ENCODE results near the gene PIGU.

Gene PIGU

GRCh38 chr20:34575756-34576155, 101.1 kb downstream of the PIGU start:
- DNase-seq: no peak

DNA sequence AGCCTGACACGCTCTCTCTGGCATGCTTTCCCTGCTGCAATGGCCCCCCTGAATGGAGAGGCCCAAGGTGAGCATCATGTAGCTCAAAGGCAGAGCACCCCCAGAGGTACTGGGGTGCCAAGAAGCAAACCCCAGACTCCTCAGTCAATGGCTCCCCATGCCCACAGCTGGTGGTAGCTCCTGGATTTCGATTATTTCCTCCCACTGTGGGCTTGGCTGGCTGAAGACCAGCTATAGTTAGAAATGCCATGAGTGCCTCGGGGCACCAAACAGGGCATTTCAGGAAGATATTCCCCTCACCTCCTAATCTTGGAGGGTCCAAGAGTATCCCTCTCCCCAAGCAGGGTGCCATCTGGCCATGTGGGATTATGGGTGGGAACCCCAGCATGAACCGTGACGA, 101.6 kb downstream of the PIGU start:
- DNase-seq: no peak

GRCh38 chr20:34574861-34575260, 102.0 kb downstream of the PIGU start:
- no peak for DNase-seq

- DNase-seq: no peak
Observed at GRCh38 chr20:34574426-34574825, 102.5 kb downstream of the PIGU start.

DNA sequence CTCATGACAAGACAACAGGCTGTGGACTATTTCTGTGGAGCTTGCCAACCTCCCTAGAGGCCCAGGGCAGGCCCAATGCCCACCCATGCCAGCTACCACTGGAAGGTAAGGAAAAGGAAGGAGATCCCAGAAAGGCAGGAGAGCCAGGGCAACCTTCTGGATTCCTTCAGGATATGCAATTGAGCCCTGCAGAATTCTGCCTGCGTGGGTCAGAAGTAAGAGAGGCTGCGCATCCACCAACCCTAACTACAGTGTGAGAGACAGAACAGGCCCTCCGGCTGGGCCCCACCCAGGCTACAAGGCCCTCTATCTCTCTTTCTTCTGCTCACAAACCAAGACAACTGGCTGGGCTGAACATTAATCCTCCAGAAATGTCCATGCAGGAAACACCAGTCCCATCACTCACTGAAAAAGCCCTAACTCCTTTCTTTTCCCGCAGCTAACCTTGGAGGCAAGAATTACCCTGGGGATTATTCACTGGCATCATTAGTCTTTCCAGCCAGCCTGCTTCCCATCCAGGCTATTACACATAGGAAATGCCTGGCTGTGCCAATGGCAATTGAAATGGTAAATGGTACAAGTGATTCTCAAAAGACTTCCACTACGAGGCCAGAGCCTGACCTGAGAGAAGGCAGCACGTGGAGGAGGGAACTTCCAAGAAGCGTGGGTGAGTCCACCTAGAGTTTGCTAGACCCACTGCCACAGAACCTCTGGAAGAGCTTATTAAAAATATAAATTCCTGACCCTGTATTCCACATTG, 103.2 kb downstream of the PIGU start:
- DNase-seq: no peak

DNA sequence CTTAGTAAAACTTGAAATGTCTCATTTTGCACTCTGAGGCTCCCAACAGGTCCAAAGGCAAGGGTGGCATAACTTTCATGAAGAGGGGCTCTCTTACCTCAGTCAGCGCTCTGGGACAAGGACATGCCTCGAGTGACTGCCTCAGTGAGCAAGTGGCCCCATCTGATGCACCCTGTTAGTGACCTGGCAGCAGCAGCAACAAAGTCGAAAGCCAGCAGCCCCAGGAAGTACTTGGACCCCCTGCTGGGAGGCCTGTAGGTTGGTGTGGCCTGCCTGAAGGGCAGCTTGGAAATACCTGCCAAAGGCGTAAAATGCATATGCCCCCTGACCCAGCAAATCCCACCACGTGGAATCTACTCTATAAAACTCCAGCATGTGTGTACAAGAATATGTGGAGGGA, 105.1 kb downstream of the PIGU start:
- DNase-seq: no peak

GRCh38 chr20:34570859-34571306, 106.0 kb downstream of the PIGU start:
- DNase-seq: no peak

- no peak for DNase-seq
Observed at GRCh38 chr20:34569598-34569997, 107.3 kb downstream of the PIGU start.

- DNase-seq: no peak
Observed at GRCh38 chr20:34567892-34568865, 108.7 kb downstream of the PIGU start.

DNA sequence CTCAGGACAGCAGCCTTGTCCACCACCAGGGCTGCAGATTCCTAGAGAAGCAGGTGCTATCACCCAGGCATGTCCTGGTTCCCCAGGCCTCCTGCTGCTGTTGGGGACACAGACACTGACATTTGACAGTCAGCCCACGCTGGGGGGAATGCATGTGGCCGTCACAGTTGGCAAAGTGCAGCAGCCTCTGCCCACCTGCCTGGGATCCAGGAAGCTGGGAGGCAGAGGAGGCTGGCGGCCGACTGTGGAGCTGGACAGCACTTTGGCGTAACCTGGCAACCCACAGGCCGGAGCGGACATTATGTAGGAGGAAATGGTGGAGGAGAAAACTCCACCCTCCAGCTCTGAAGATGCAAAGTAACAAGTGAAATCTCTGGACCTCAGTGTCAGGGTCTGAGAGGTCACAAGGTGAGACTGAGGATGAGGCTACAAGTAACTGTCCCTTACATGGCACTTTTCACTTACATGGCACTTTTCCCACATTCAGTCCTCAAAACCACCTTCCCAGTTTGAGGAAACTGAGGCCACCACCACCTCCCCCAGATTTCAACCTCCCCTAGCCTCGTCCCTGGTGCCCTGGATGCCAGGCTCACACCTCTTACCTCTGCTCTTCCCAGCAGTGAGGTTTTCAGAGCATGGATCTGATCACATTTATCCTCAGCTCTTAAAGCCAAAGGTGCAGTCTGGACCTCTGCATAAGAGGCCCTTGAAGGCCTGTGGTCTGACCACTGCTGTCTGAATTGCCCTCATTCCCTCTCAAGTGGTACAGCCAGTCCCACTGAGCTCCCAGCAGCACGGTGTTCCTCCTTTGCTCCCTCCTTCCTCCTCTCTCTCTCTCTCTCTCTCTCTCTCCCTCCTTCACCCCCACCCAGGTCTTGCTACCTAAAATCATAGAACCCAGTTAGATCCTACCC, 109.7 kb downstream of the PIGU start:
- DNase-seq: no peak

- no peak for DNase-seq
Observed at GRCh38 chr20:34564833-34565232, 112.1 kb downstream of the PIGU start.

DNA sequence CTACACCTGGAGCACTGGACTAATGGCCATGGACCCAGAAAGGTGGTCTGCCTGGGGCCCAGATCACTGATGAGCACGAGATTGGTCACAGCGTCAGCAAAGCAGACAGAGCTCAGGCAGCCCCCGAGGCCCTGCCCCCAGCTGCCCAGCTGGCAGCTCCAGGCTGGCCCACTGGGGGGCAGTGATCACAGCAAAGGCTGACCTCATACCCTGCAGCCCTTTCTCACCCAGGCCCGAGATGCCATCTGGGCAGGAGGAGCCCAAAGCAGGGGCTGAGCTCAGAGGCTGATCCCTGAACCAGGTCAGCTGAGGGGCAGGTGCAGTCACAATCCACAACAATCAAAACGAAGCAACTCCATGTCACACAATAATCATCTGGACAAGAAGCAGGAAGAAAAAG, 114.3 kb downstream of the PIGU start:
- DNase-seq: no peak

- DNase-seq: no peak
Observed at GRCh38 chr20:34561661-34562060, 115.2 kb downstream of the PIGU start.

DNA sequence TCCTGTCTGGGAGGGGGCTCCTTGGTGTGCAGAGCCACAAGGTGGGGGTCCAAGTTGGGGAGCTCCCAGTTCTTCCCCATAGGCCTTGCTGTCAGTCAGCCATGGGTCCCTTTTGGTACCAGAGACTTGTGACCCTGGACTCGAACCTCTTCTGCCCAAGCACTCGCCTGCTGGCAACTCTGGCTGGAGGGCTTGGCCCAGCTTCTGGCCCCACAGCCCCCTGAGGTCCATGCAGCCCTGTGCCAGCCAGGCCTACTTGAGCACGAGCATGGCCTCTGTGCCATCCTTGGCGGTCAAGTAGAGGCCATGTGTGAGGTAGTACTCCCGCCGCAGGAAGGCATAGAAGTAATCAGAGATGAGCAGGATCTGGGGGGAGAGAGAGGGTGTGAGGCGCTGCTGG, 116.3 kb downstream of the PIGU start:
- DNase-seq: no peak

DNA sequence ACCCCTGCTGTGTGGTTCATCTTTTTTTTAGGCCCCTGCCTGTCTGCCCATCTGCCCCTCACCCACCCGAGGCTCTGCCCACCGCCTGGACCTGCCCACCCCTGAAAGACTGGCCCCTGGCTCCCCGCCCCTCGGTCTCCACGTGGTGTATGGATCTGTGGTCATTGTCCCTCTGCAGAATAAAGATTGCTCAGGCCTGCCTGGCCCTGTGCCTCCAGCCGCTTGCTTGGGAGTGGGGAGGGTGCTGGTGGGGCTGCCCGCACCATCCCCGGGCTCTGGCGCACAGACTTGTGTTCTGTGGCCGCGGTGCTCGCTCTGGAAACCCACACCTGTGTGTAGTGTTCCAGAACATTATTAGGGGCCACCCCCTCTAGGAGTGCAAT, 116.8 kb downstream of the PIGU start:
- no peak for DNase-seq

DNA sequence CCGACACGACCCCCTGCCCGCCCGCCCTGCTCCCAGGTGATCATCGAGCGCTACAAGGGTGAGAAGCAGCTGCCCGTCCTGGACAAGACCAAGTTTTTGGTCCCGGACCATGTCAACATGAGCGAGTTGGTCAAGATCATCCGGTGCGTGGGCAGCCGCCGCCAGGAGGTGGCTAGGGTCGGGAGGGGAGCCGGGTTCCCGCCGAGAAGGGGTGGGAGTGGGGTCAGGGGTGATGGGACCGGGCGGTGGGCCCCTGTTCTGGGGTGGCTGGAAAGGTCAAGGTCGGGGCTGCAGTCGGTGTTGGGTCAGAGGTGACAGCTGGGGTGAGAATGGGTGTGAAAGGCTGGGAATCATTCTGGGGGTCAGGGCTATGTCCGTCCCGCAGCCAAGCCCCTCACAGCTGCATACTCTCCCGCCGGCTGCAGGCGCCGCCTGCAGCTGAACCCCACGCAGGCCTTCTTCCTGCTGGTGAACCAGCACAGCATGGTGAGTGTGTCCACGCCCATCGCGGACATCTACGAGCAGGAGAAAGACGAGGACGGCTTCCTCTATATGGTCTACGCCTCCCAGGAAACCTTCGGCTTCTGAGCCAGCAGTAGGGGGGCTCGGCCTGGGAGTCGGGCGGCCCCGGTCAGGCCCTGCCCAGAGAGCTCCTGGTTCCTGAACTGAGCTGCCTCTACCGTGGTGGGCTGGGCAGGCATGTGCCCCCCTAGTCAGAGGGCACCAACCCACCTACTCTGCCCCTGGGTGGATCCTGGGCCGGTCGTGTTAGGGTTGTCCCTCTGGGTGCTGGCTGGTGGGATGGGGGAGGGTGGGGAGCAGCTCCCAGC, 117.4 kb downstream of the PIGU start:
- no peak for DNase-seq

GRCh38 chr20:34558320-34559218, 118.3 kb downstream of the PIGU start, which contains the start of gene MAP1LC3A:
MAP1LC3A (plus strand) TSS chr20:34558718; CDS start chr20:34558869, 151 bp downstream.
- DNase-seq: no peak

DNA sequence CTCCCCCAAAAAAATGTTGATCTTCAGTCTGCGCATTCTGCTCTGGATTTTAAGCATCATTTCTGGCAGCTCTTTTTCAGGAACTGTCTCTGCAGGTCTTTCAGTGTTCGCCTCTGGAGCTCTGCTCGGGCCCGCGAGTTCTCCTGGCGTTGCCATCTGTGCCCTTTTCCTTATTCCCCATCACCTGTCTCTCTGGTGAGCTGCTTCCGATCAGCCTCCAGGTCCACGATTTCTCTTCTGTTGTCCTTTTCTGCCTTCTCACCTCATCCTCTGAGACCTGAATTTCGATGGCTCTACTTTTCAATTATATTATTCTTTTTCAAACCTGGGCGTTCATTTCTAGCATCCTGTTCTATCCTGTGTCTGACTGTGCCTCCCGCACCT, 119.0 kb downstream of the PIGU start:
- DNase-seq: no peak

GRCh38 chr20:34553366-34553867, 123.5 kb downstream of the PIGU start:
- no peak for DNase-seq

- DNase-seq: no peak
Observed at GRCh38 chr20:34552569-34552968, 124.3 kb downstream of the PIGU start.

GRCh38 chr20:34549929-34550305, 127.0 kb downstream of the PIGU start:
- no peak for DNase-seq

Measured in NCI-H1694 treated with DMSO at 0.1 percent for 48 hours (cell line).